OCI-LY7 (cell line): ENCODE results near the gene COBL. TPM values are rescaled to one million over a fixed set of nuclear protein-coding genes. Genes with fewer than 3 reads are reported as not detected.

ENCODE experiments used
- BruUV-seq: library from RNA; stranded (reverse); fragments of 400-500 nt; replicated peaks from 2 replicates; lab custom pipeline; 2021; lab: Mats Ljungman, UMichigan
- CTCF ChIA-PET: fragments of 300-600 bp; sonication (Branson Sonifier 250); formaldehyde crosslinking; loops from one replicate; lab custom pipeline; 2022; ENCODE audit warnings: antibody characterized with exemption; ENCODE audit not compliant: unreplicated experiment; lab: Charles Lee
- POLR2A ChIA-PET: fragments of 300-600 bp; sonication (Branson Sonifier 250); formaldehyde crosslinking; loops from one replicate; lab custom pipeline; 2022; ENCODE audit warnings: antibody characterized with exemption; lab: Charles Lee
- DNase-seq: peaks from one replicate; pipeline ENCODE4 v3.0.0-alpha.2; 2015; ENCODE audit warnings: low spot score
- H2AFZ ChIP-seq: fragments of 200-600 bp; sonication (generic), shearing (Covaris generic); 2 replicates; pipeline ENCODE4 v1.6.1; 2014; ENCODE audit warnings: mild to moderate bottlenecking, antibody characterized with exemption, low read length, moderate library complexity
- H3K27ac ChIP-seq: fragments of 200-600 bp; sonication (generic); 2 replicates; pipeline ENCODE4 v1.5.1; 2014; ENCODE audit warnings: mixed run types, low read depth, mild to moderate bottlenecking, moderate library complexity, low read length, inconsistent platforms; ENCODE audit not compliant: poor library complexity, severe bottlenecking
- H3K36me3 ChIP-seq: fragments of 200-600 bp; sonication (generic); 2 replicates; pipeline ENCODE4 v1.6.1; 2014; ENCODE audit warnings: mild to moderate bottlenecking, antibody characterized with exemption, low read length, moderate library complexity, mixed read lengths; ENCODE audit not compliant: insufficient read depth
- H3K4me1 ChIP-seq: fragments of 200-600 bp; sonication (generic); 2 replicates; pipeline ENCODE4 v1.5.1; 2014; ENCODE audit warnings: mild to moderate bottlenecking, low read length; ENCODE audit not compliant: insufficient read depth, poor library complexity, severe bottlenecking
- H3K4me2 ChIP-seq: fragments of 200-600 bp; sonication (generic); 2 replicates; pipeline ENCODE4 v1.6.1; 2014; ENCODE audit warnings: mild to moderate bottlenecking, low read length
- H3K4me3 ChIP-seq: fragments of 200-600 bp; sonication (generic); 2 replicates; pipeline ENCODE4 v1.5.1; 2014; ENCODE audit warnings: mild to moderate bottlenecking, low read depth, low read length; ENCODE audit not compliant: poor library complexity, severe bottlenecking
- H3K79me2 ChIP-seq: fragments of 200-600 bp; sonication (generic); 2 replicates; pipeline ENCODE4 v1.6.1; 2016; ENCODE audit warnings: low read depth, mild to moderate bottlenecking, low read length, moderate library complexity, mixed read lengths; ENCODE audit not compliant: insufficient read depth
- H3K9me2 ChIP-seq: fragments of 200-600 bp; sonication (generic); 2 replicates; pipeline ENCODE4 v1.6.1; 2016; ENCODE audit warnings: mild to moderate bottlenecking, low read length, mixed read lengths; ENCODE audit not compliant: insufficient read depth
- H3K9me3 ChIP-seq: fragments of 200-600 bp; sonication (generic); 2 replicates; pipeline ENCODE4 v1.6.1; 2014; ENCODE audit warnings: mild to moderate bottlenecking, mixed run types, low read length, mixed read lengths
- H4K20me1 ChIP-seq: fragments of 200-600 bp; sonication (generic); 2 replicates; pipeline ENCODE4 v1.6.1; 2014; ENCODE audit warnings: mild to moderate bottlenecking, antibody characterized with exemption, low read length, moderate library complexity, mixed read lengths; ENCODE audit not compliant: insufficient read depth
- EZH2phosphoT487 ChIP-seq: fragments of 200-600 bp; sonication (generic); IDR thresholded peaks from 2 replicates; pipeline ENCODE4 v1.6.1; 2018; ENCODE audit warnings: low read depth, borderline replicate concordance, mild to moderate bottlenecking, mixed run types, antibody characterized with exemption, low read length, moderate library complexity, mixed read lengths
- intact Hi-C: fragments of 100-400 bp; cut with micrococcal nuclease; formaldehyde crosslinking; loops from one replicate; pipeline ENCODE4 v1.10.0; 2022; ENCODE audit not compliant: unreplicated experiment
- total RNA-seq, 2 experiments: library from RNA; depleted of rRNA in 1 of 2; stranded (reverse); fragments of >200 nt in 1 of 2; shearing (Covaris generic) in 1 of 2; gene quantifications; 2 replicates each; pipeline ENCODE4 v1.2.3, GENCODE V29; 2014 to 2022
- TF ChIP-seq, protein P1 (sequence below): fragments of 200-600 bp; sonication (generic); conservative IDR thresholded peaks from 2 replicates; pipeline ENCODE4 v1.5.1; 2014; ENCODE audit warnings: mild to moderate bottlenecking, antibody characterized with exemption, low read length, moderate library complexity, mixed read lengths

Gene COBL
- total RNA-seq, 2 experiments from 2014 or later, result not detected

DNA sequence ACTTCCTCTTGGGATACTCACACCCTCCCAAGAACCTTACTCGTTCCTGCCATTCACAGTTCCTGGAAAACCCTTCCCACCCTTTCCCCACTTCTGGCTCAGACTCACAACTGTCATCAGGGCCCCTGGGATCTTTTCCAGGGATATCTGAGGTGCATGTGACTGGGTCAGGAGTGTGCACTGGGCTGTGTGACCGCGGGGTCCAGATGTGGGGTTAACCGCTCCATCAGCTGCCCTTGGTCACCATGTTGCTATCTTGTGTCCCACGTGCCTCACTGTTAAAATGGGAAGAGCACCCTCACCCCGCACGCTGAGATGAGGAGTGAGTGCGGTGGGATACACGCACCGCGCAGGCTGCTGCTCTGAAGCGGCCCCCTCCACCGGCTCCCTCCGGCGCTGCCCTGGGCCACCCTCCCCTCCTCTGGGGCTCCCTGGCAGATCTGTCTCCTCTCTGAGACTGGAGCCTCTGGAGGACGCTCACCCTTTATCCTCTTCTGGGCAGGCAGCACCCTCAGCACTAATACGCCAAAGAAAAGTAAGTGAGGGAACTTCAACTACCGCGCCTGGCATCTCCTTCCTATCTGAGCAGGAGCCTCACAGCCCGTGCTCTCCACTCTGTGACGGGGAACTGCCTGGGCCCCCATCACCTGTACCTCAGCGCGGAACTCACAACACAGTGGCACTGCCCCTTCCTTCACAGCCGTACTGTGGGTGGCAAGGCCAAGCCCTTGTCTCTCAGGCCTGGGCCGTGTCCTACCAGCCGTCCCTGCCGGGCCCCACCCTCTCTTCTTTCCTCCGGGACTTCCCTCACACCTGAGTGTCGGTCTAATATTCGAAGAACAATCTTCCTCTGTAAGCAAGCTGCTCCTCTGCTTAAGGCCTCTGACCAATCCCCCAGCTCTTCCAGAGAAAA lies 15.6 kb downstream of the COBL start:
- Histone ChIP-seq H4K20me1 (no peaks in the 10 kb centered on the region), H3K4me1 (no peaks in the 10 kb centered on the region), H2AFZ (no peak overlapping the region), H3K9me3 (no peaks in the 10 kb centered on the region), H3K27ac (no peak overlapping the region), H3K36me3 (no peaks in the 10 kb centered on the region), H3K9me2 (no peaks in the 10 kb centered on the region), H3K4me2 (no peak overlapping the region), H3K4me3 (no peak overlapping the region), H3K79me2 (no peaks in the 10 kb centered on the region)
- TF ChIP-seq, protein P1, sequence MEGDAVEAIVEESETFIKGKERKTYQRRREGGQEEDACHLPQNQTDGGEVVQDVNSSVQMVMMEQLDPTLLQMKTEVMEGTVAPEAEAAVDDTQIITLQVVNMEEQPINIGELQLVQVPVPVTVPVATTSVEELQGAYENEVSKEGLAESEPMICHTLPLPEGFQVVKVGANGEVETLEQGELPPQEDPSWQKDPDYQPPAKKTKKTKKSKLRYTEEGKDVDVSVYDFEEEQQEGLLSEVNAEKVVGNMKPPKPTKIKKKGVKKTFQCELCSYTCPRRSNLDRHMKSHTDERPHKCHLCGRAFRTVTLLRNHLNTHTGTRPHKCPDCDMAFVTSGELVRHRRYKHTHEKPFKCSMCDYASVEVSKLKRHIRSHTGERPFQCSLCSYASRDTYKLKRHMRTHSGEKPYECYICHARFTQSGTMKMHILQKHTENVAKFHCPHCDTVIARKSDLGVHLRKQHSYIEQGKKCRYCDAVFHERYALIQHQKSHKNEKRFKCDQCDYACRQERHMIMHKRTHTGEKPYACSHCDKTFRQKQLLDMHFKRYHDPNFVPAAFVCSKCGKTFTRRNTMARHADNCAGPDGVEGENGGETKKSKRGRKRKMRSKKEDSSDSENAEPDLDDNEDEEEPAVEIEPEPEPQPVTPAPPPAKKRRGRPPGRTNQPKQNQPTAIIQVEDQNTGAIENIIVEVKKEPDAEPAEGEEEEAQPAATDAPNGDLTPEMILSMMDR, result no peak
- no peak for TF ChIP-seq EZH2phosphoT487
- intact Hi-C loops, result no loop called here
- CTCF ChIA-PET, result no interaction called here
- POLR2A ChIA-PET, result no interaction called here
- no peak for DNase-seq
- no TSS peak for BruUV-seq

DNA sequence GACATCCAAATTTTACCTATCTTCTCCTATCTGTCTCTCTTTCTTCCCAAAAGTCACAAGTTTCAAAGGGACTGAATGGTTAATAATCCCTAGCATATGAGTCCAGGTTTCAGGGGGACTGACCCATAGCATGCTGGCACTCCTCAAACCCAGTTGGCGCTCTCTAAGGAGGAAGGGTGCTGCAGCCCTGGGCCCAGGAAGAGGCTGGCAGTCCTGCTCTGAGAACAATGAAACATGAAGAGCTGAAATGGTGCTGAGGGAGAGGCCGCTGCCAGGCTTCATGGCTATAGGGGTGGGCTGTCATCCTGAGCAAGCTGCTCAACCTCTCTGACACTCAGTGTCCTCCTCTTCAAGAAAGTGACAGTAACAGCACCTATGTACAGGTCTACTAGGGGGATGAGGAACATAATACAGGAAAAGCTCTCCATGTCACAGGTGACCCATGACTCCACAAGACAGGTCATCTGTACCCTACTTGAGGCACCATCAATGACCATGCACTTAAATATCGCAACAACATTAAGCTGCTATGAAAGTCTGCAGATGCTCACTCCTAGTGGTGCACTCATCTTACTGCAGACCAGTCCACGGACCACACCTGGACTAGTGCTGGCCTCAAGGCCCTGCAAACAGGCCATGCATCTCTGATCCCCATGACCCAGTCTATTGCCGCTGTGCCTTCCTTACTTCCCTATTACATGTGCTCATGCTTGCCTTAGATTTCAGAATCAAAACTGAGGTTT lies 17.0 kb downstream of the COBL start:
- no peaks in the 10 kb centered on the region for H3K79me2 ChIP-seq
- no peaks in the 10 kb centered on the region for H3K9me3 ChIP-seq
- intact Hi-C loops, result no loop called here
- CTCF ChIA-PET, result no interaction called here
- H3K9me2 ChIP-seq, result no peaks in the 10 kb centered on the region
- no peaks in the 10 kb centered on the region for H3K4me1 ChIP-seq
- POLR2A ChIA-PET, result no interaction called here
- no peak overlapping the region for H3K4me2 ChIP-seq
- no TSS peak for BruUV-seq
- no peak for DNase-seq
- no peak overlapping the region for H3K4me3 ChIP-seq
- TF ChIP-seq, protein P1, result no peak
- no peak for TF ChIP-seq EZH2phosphoT487
- no peaks in the 10 kb centered on the region for H3K36me3 ChIP-seq
- H4K20me1 ChIP-seq, result no peaks in the 10 kb centered on the region
- no peak overlapping the region for H2AFZ ChIP-seq
- H3K27ac ChIP-seq, result no peak overlapping the region
